Breast epithelium (tissue), 4 donors: ENCODE results near the gene DUS1L. TPM values are rescaled to one million over a fixed set of nuclear protein-coding genes. Genes with fewer than 3 reads are reported as not detected.

ENCODE experiments used
- DNase-seq, 2 donors: peaks; one replicate each; pipeline ENCODE4 v3.0.0-alpha.2; 2019; ENCODE audit warnings: low spot score in 2 of 2
- H3K27ac ChIP-seq, 2 donors: fragments of 200-600 bp; sonication (generic) in 1 of 2; one replicate each; pipeline ENCODE4 v1.5.1; 2016 to 2019; ENCODE audit warnings: mild to moderate bottlenecking in 1 of 2
- H3K27me3 ChIP-seq, 2 donors: fragments of 200-600 bp; sonication (generic) in 1 of 2; one replicate each; pipeline versions ENCODE4 v1.5.1 to v1.6.0; 2017 to 2019; ENCODE audit warnings: control low read depth in 1 of 2, mild to moderate bottlenecking in 1 of 2
- H3K36me3 ChIP-seq: fragments of 200-600 bp; one replicate; pipeline ENCODE4 v1.5.1; 2019
- H3K4me1 ChIP-seq, 2 donors: fragments of 200-600 bp; sonication (generic); one replicate each; pipeline ENCODE4 v1.5.1; 2016 to 2019; ENCODE audit warnings: control low read depth in 1 of 2
- H3K4me3 ChIP-seq, 3 donors: fragments of 200-600 bp; sonication (generic); 1 replicate in 2 of 3; 2 replicates in 1 of 3; pipeline ENCODE4 v1.5.1; 2016 to 2019; ENCODE audit warnings: mild to moderate bottlenecking in 3 of 3, moderate library complexity in 2 of 3
- H3K9me3 ChIP-seq, 2 donors: fragments of 200-600 bp; sonication (generic) in 1 of 2; one replicate each; pipeline ENCODE4 v1.5.1; 2016 to 2019; ENCODE audit warnings: control low read depth in 1 of 2
- POLR2A ChIP-seq: fragments of 450-650 bp; IDR thresholded peaks from one replicate; pipeline ENCODE4 v1.6.1; 2016; ENCODE audit warnings: antibody characterized with exemption, mild to moderate bottlenecking, moderate library complexity
- POLR2AphosphoS5 ChIP-seq, 3 donors: sonication (generic); formaldehyde crosslinking; IDR thresholded peaks; one replicate each; pipeline ENCODE4 v1.6.1; 2017; ENCODE audit warnings: antibody characterized with exemption in 3 of 3
- intact Hi-C: fragments of 100-400 bp; cut with DNase I; formaldehyde crosslinking; loops from one replicate; pipeline ENCODE4 v1.15.1; 2023; ENCODE audit warnings: low total_unique reads
- total RNA-seq, 3 donors: library from RNA; depleted of rRNA; stranded (reverse); fragments of >200 nt; gene quantifications; one replicate each; pipeline ENCODE4 v1.1.0, GENCODE V29; 2016
- TF ChIP-seq, protein P1 (sequence below), 3 donors: fragments of 450-650 bp; IDR thresholded peaks; one replicate each; pipeline ENCODE4 v1.5.1; 2016 to 2017; ENCODE audit warnings: antibody characterized with exemption in 3 of 3, mild to moderate bottlenecking in 3 of 3, moderate library complexity in 3 of 3

The DUS1L gene
- total RNA-seq, 3 donors from 2014 or later = 55.0 to 96.4 (median 82.0) TPM

DNA sequence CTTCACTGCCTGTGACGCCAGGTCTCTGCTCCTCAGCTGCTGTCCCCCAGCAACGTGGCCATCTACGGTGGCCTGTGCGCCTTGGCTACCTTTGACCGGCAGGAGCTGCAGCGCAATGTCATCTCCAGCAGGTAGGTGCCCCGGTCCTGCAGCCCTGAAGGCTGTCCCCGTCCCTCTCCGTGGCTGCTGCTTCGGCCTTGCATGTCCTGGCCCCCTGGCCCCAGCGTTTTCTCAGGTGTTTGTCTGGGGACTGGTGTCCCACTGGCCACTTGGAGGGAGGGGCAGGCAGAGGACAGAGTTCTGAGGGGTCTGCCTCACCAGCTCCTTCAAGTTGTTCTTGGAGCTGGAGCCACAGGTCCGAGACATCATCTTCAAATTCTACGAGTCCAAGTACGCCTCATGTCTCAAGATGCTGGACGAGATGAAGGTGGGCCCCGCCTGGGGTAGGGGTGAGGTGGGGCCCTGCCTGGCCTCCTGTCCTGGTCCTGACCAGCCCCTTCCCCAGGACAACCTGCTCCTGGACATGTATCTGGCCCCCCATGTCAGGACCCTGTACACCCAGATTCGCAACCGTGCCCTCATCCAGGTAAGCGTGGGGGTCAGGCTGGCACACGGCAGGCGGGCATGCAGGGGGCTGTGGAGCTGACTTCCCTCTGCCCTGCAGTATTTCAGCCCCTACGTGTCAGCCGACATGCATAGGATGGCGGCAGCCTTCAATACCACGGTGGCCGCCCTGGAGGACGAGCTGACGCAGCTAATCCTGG is 9.5 kb downstream of the DUS1L start:
- TF ChIP-seq, protein P1, sequence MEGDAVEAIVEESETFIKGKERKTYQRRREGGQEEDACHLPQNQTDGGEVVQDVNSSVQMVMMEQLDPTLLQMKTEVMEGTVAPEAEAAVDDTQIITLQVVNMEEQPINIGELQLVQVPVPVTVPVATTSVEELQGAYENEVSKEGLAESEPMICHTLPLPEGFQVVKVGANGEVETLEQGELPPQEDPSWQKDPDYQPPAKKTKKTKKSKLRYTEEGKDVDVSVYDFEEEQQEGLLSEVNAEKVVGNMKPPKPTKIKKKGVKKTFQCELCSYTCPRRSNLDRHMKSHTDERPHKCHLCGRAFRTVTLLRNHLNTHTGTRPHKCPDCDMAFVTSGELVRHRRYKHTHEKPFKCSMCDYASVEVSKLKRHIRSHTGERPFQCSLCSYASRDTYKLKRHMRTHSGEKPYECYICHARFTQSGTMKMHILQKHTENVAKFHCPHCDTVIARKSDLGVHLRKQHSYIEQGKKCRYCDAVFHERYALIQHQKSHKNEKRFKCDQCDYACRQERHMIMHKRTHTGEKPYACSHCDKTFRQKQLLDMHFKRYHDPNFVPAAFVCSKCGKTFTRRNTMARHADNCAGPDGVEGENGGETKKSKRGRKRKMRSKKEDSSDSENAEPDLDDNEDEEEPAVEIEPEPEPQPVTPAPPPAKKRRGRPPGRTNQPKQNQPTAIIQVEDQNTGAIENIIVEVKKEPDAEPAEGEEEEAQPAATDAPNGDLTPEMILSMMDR (IDR thresholded peaks at IDR 0.05) = no peak
- TF ChIP-seq POLR2AphosphoS5 (IDR thresholded peaks at IDR 0.05) (no peak), POLR2A (no peak)
- intact Hi-C loops = no loop called here

DNA sequence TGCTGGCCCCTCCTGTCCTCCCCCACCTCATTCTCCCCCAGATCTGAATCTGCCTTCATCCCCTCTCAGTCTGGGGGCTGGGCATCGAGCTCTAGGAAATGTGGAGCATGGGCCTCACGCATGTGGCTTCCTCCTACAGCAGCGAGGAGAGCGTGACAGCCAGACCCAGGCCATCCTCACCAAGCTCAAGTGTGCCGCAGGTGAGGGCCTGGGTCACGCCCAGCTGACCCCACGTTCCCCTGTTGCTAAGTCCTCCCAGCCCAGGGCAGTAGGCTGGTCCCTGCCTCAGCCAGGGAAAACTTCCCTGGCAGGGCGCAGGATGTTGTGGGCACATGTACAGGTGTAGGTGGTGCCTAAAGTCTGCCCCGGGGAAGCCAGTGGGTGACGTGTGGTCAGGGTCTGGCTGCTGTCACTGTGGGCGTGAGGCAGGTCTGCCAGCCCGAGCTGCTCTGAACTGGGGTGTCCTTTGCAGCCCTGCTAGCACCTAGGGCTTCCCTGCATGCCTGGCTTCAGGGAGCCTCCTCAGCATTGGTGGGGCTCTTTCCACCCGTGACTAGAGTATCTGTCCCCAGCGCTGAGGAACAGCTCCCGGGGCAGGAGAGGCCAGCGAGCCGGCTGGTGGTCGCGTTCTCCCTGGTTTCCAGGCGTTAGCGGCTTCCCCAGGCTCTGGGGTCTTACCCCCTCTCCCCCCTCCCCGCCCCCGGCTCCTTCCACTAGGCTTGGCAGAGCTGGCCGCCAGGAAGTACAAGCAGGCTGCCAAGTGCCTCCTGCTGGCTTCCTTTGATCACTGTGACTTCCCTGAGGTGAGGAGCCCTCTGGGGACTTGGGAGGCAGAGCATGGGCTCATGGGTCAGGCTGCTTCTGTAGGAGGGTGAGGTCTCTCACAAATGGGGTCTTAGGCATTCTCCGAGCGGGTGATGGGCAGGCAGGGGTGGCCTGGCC is 10.3 kb downstream of the DUS1L start:
- Histone ChIP-seq H3K27me3 (no peaks in the 10 kb centered on the region), H3K36me3 (peaks cover 3% of the 10 kb centered on the region), H3K27ac (no peak overlapping the region), H3K4me1 (peaks cover 6 to 18% of the 10 kb centered on the region in 2 donors), H3K4me3 (no peak overlapping the region), H3K9me3 (no peaks in the 10 kb centered on the region)
- DNase-seq = no peak
- intact Hi-C loops = no loop called here
- TF ChIP-seq, protein P1 (IDR thresholded peaks at IDR 0.05) = no peak
- TF ChIP-seq POLR2A = no peak
- no peak for TF ChIP-seq POLR2AphosphoS5 (IDR thresholded peaks at IDR 0.05)

More for the DNA sequence above, 9.5 kb downstream of the DUS1L start:
- Histone ChIP-seq H3K36me3 (peaks cover 5% of the 10 kb centered on the region), H3K9me3 (no peaks in the 10 kb centered on the region), H3K27me3 (no peaks in the 10 kb centered on the region), H3K27ac (no peak overlapping the region), H3K4me1 (peaks cover 6 to 15% of the 10 kb centered on the region in 2 donors), H3K4me3 (no peak overlapping the region)
- DNase-seq = no peak

DNA sequence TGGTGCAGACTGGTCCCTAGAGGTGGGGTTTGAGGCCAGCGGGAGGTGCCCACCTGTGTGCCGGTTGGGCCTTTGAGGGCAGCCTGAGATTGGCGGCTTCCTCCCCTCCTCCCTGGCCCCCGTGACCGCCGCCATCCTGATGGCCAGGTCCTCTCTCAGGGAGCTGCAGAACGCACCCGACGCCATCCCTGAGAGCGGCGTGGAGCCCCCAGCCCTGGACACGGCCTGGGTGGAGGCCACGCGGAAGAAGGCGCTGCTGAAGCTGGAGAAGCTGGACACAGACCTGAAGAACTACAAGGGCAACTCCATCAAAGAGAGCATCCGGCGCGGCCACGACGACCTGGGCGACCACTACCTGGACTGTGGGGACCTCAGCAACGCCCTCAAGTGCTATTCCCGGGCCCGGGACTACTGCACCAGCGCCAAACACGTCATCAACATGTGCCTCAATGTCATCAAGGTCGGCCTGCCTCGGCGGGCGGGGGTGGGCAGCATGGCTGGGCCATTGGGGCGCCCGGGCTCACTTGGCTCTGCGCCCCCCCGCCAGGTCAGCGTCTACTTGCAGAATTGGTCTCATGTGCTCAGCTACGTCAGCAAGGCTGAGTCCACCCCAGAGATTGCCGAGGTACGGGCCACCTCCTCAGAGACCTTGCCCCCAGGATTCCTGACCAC is 11.1 kb downstream of the DUS1L start:
- no peaks in the 10 kb centered on the region for H3K36me3 ChIP-seq
- DNase-seq = no peak
- intact Hi-C loops = no loop called here
- no peak overlapping the region for H3K4me3 ChIP-seq
- peaks cover 6 to 23% of the 10 kb centered on the region in 2 donors for H3K4me1 ChIP-seq
- no peaks in the 10 kb centered on the region for H3K9me3 ChIP-seq
- TF ChIP-seq POLR2AphosphoS5 (IDR thresholded peaks at IDR 0.05) (no peak), POLR2A (no peak)
- TF ChIP-seq, protein P1 (IDR thresholded peaks at IDR 0.05) = no peak
- no peak overlapping the region for H3K27ac ChIP-seq
- no peaks in the 10 kb centered on the region for H3K27me3 ChIP-seq

DNA sequence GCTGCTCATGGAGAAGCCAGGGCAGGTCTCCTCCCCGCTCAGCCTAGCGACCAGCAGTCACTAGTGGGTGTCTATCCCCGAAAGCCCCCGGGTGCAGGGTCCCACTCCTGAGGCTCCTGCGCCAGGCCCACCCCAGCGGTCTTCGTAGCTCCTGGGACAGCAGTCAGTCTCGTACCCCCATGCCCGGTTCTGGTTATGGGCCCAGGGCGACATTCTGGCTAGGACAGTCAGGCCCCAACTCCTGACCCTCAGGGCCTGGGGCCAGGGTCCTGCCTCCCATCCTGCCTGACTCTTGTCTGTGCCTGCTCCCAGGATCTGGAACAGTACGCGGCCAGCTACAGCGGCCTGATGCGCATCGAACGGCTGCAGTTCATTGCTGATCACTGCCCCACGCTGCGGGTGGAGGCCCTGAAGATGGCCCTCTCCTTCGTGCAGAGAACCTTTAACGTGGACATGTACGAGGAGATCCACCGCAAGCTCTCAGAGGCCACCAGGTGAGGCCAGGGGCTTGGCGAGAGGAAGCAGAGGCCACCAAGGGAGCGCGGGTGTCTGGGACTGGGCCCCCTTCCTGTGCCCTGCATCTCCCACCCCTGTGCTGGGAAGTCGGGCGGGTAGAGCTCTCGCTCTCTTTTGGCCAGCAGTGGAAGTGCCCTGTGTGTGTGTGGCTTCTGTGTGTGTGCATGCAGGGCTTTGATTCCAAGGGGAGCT is 11.9 kb downstream of the DUS1L start:
- Histone ChIP-seq H3K27ac (no peak overlapping the region), H3K27me3 (no peaks in the 10 kb centered on the region), H3K4me1 (peaks cover 6 to 23% of the 10 kb centered on the region in 2 donors), H3K9me3 (no peaks in the 10 kb centered on the region), H3K36me3 (no peaks in the 10 kb centered on the region), H3K4me3 (no peak overlapping the region)
- DNase-seq = no peak
- TF ChIP-seq, protein P1 (IDR thresholded peaks at IDR 0.05) = no peak
- TF ChIP-seq POLR2A = no peak
- TF ChIP-seq POLR2AphosphoS5 (IDR thresholded peaks at IDR 0.05) = no peak
- intact Hi-C loops = no loop called here
